Activated naive CD8-positive, alpha-beta T cell treated with anti-CD3 and anti-CD28 coated beads, Interleukin-2, amount 50 U/mL, for 24 hours (primary cell): ENCODE measurements around the gene SPTBN4.
A peak's percentile ranks its signal among the peaks of the same experiment; 100 is the strongest.
"Not testable (repeated sequence)": the region's sequence is repeated elsewhere in the genome, so short reads cannot be mapped to it uniquely, and the experiment has no call there.

Experiments used
- ATAC-seq: fragments of 150-1000 bp; cut with Tn5 transposase; one replicate; pipeline ENCODE4 v1.10.0; 2021
- DNase-seq: peaks from one replicate; pipeline ENCODE4 v3.0.0; 2021
- H3K27ac Mint-ChIP-seq: one replicate; pipeline ENCODE4 v1.8.0; 2021; ENCODE audit warnings: mild to moderate bottlenecking, mixed read lengths
- H3K27me3 Mint-ChIP-seq: one replicate; pipeline ENCODE4 v1.8.0; 2021; ENCODE audit warnings: mixed read lengths
- H3K36me3 Mint-ChIP-seq: one replicate; pipeline ENCODE4 v1.8.0; 2021; ENCODE audit warnings: low read depth, mixed read lengths
- H3K4me1 Mint-ChIP-seq: one replicate; pipeline ENCODE4 v1.8.0; 2021; ENCODE audit warnings: mixed read lengths
- H3K4me3 Mint-ChIP-seq: one replicate; pipeline ENCODE4 v1.8.0; 2021; ENCODE audit warnings: mild to moderate bottlenecking, moderate library complexity, mixed read lengths
- H3K9me3 Mint-ChIP-seq: one replicate; pipeline ENCODE4 v1.8.0; 2021; ENCODE audit warnings: mixed read lengths

SPTBN4 gene

DNA sequence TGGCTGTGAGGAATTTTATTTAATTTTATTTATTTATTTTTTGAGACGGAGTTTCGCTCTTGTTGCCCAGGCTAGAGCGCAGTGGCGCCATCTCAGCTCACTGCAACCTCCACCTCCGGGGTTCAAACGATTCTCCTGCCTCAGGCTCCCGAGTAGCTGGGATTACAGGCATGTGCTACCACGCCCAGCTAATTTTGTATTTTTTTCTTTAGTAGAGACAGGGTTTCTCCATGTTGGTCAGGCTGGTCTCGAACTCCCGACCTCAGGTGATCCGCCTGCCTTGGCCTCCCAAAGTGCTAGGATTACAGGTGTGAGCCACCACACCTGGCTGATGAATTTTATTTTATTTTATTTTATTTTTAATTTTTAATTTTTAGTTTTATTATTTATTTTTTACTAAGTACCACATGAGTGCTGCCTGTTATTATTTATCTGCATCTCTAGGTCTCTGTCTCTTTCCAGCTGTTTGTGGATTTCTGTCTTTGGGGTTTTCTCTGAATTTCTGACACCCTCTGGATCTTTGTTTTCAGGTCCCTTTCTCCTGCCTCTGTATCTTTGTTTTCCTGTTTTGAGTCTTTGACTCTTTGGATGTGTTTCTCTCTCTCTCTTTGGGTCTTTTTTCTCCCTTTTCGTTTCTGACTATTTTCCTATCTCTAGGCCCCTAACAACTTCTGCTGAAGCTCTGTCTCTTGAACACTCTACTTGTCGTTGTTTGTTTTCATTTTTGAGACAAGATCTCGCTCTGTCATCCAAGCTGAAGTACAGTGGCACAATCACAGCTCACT is 157.8 kb downstream of the SPTBN4 start:
- not testable (repeated sequence) for H3K27me3 Mint-ChIP-seq, H3K4me3 Mint-ChIP-seq, ATAC-seq, H3K9me3 Mint-ChIP-seq, DNase-seq
- Mint-ChIP-seq H3K36me3 (peaks cover 33% of the 10 kb centered on the region), H3K4me1 (peaks cover 19% of the 10 kb centered on the region), H3K27ac (peak overlapping the region; percentile 7)

DNA sequence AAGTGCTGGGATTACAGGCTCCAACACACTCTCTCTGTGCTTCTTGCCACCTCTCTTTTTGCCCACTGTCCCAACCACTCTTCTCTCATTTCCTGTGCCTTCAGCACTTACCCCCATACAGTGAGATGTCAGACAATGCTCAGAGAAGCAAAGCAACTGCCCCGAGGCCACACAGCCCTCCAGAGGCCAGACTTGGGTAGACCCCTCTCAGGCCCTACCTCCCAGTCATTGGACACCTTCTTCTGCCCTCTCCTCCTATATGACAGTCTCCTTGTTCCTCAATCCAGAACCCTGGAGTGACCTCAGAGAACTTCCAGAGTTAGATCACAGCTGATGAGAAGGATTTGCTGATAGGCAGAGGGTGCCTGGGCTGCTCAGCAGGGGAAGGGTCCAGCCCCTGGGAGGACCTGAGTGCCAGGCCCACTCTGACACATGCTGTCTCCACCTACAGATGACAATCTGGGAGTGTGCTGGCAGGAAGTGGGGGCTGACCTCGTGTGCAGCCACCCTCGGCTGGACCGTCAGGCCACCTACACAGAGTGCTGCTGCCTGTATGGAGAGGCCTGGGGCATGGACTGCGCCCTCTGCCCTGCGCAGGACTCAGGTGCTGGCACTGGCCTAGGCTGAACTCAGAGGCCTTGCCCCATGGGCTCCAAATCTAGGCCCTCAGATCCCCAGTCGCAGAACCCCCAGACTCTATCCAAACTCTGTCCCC is 158.8 kb downstream of the SPTBN4 start:
- Mint-ChIP-seq H3K4me3 (no peak overlapping the region), H3K4me1 (peaks cover 18% of the 10 kb centered on the region), H3K9me3 (no peaks in the 10 kb centered on the region), H3K27me3 (no peaks in the 10 kb centered on the region), H3K36me3 (peaks cover 36% of the 10 kb centered on the region), H3K27ac (peak overlapping the region; percentile 12)
- no peak for ATAC-seq
- DNase-seq = no peak
